HG03103 (cell line): ENCODE measurements around the gene RHOJ.
"Not testable (repeated sequence)": the region's sequence is repeated elsewhere in the genome, so short reads cannot be mapped to it uniquely, and the experiment has no call there.

Experiments used
- ATAC-seq: cut with Tn5 transposase; IDR thresholded peaks from one replicate; pipeline ENCODE4 v1.9.1; 2021; ENCODE audit warnings: low read depth; ENCODE audit not compliant: unreplicated experiment

RHOJ gene

GRCh38 chr14:63262446-63262845, 58.2 kb downstream of the RHOJ start:
- ATAC-seq: no peak

- no peak for ATAC-seq
Measured at GRCh38 chr14:63266106-63266505, 61.9 kb downstream of the RHOJ start.

- no peak for ATAC-seq
Measured at GRCh38 chr14:63267171-63267570, 62.9 kb downstream of the RHOJ start.

- ATAC-seq: no peak
Measured at GRCh38 chr14:63268771-63269170, 64.5 kb downstream of the RHOJ start.

GRCh38 chr14:63269561-63270225, 65.5 kb downstream of the RHOJ start:
- no peak for ATAC-seq

GRCh38 chr14:63273129-63273528, 68.9 kb downstream of the RHOJ start:
- ATAC-seq: no peak

- ATAC-seq: no peak
Measured at GRCh38 chr14:63273717-63274655, 69.7 kb downstream of the RHOJ start.

GRCh38 chr14:63275611-63276010, 71.4 kb downstream of the RHOJ start:
- no peak for ATAC-seq

- ATAC-seq: no peak
Measured at GRCh38 chr14:63276016-63276415, 71.8 kb downstream of the RHOJ start.

- no peak for ATAC-seq
Measured at GRCh38 chr14:63276492-63277342, 72.5 kb downstream of the RHOJ start.

GRCh38 chr14:63277591-63278183, 73.4 kb downstream of the RHOJ start:
- ATAC-seq: no peak

GRCh38 chr14:63279933-63280332, 75.7 kb downstream of the RHOJ start:
- ATAC-seq: not testable (repeated sequence)

GRCh38 chr14:63282997-63283883, 79.0 kb downstream of the RHOJ start:
- no peak for ATAC-seq

- no peak for ATAC-seq
Measured at GRCh38 chr14:63283884-63284248, 79.6 kb downstream of the RHOJ start.

GRCh38 chr14:63286071-63286470, 81.8 kb downstream of the RHOJ start:
- no peak for ATAC-seq

- ATAC-seq: no peak
Measured at GRCh38 chr14:63287666-63288483, 83.6 kb downstream of the RHOJ start.

GRCh38 chr14:63288853-63289252, 84.6 kb downstream of the RHOJ start:
- no peak for ATAC-seq

GRCh38 chr14:63290741-63291430, 86.6 kb downstream of the RHOJ start:
- ATAC-seq: no peak
